ENCODE data around the gene AIP. TPM values are rescaled to one million over a fixed set of nuclear protein-coding genes. Genes with fewer than 3 reads are reported as not detected.

AIP gene
- total RNA-seq, 2 experiments from 2014 or later = 145 to 146 TPM

GRCh38 chr11:67504005-67504949 lies 21.5 kb downstream of the AIP start:
- no peaks in the 10 kb centered on the region for H3K27me3 Mint-ChIP-seq
- intact Hi-C loops (cut with micrococcal nuclease) = no loop called here
- peaks cover 49% of the 10 kb centered on the region for H3K4me1 Mint-ChIP-seq (ENCODE audit: low read depth)
- CTCF ChIA-PET = interaction anchor here (1.3 kb wide), 1 partner anchor 115 kb away, joined by 3 read pairs; no protein-coding TSS in a partner anchor
- H3K9me3 Mint-ChIP-seq = no peaks in the 10 kb centered on the region
- no peak for TF ChIP-seq CTCF (IDR thresholded peaks at IDR 0.05)
- H3K27ac Mint-ChIP-seq = peak overlapping the region; percentile 86
- ATAC-seq (no peak), DNase-seq (peak; percentile 54)
- POLR2A ChIA-PET = interaction anchor here (0.8 to 8.8 kb wide), 3 partner anchors 16 to 67 kb away, joined by 3 to 108 read pairs (median 10); partner anchors contain the start of genes AIP and PTPRCAP
- H3K4me3 Mint-ChIP-seq = peak overlapping the region; percentile 89
- peaks cover 30% of the 10 kb centered on the region for H3K36me3 Mint-ChIP-seq (ENCODE audit: low read depth)

- Mint-ChIP-seq H3K27ac (peak within 1 kb of the TSS; percentile 97), H3K4me1 (ENCODE audit: low read depth) (peaks cover 50% of the 10 kb centered on the region), H3K36me3 (ENCODE audit: low read depth) (peaks cover 27% of the 10 kb centered on the region), H3K4me3 (peak within 1 kb of the TSS; percentile 89), H3K27me3 (no peaks in the 10 kb centered on the region), H3K9me3 (no peaks in the 10 kb centered on the region)
- intact Hi-C loops (cut with micrococcal nuclease) = loop anchor here (5.0 kb wide), 1 partner anchor 68 kb away; the partner anchor contains the start of gene PTPRCAP
- ChIA-PET POLR2A (interaction anchor here (0.7 to 8.8 kb wide), 9 partner anchors 10 to 153 kb away, joined by 3 to 108 read pairs (median 4); partner anchors contain the start of genes AIP, PPP1CA, PTPRCAP and TBC1D10C), CTCF (interaction anchor here (1.0 to 1.9 kb wide), 7 partner anchors 13 to 148 kb away, joined by 3 to 8 read pairs (median 4); partner anchors contain the start of gene PPP1CA)
- ATAC-seq (peak; percentile 5), DNase-seq (peak; percentile 78)
- TF ChIP-seq CTCF (IDR thresholded peaks at IDR 0.05) = no peak
Measured at GRCh38 chr11:67504950-67505581, 22.2 kb downstream of the AIP start, which contains the start of gene PITPNM1. Gene PITPNM1 (minus strand): TSS chr11:67505363. CDS start chr11:67504180, 1,183 bp downstream.

- H3K4me3 Mint-ChIP-seq = peak overlapping the region; percentile 89
- ATAC-seq (peak; percentile 67), DNase-seq (peak; percentile 97)
- TF ChIP-seq CTCF (IDR thresholded peaks at IDR 0.05) = peak; percentile 91
- intact Hi-C loops (cut with micrococcal nuclease) = loop anchor here (1.0 to 5.0 kb wide), 2 partner anchors 22 to 68 kb away; partner anchors contain the start of gene PTPRCAP
- POLR2A ChIA-PET = interaction anchor here (0.6 to 8.8 kb wide), 8 partner anchors 11 to 154 kb away, joined by 3 to 108 read pairs (median 4); partner anchors contain the start of genes PPP1CA, PTPRCAP and TBC1D10C
- H3K36me3 Mint-ChIP-seq (ENCODE audit: low read depth) = peaks cover 20% of the 10 kb centered on the region
- peaks cover 47% of the 10 kb centered on the region for H3K4me1 Mint-ChIP-seq (ENCODE audit: low read depth)
- H3K27me3 Mint-ChIP-seq = no peaks in the 10 kb centered on the region
- CTCF ChIA-PET = interaction anchor here (1.0 to 1.9 kb wide), 9 partner anchors 14 to 154 kb away, joined by 3 to 8 read pairs (median 4); partner anchors contain the start of gene PPP1CA
- no peaks in the 10 kb centered on the region for H3K9me3 Mint-ChIP-seq
- peak overlapping the region; percentile 97 for H3K27ac Mint-ChIP-seq
Measured at GRCh38 chr11:67505605-67506396, 23.0 kb downstream of the AIP start.

- Mint-ChIP-seq H3K27me3 (no peaks in the 10 kb centered on the region), H3K36me3 (ENCODE audit: low read depth) (peaks cover 15% of the 10 kb centered on the region), H3K4me1 (ENCODE audit: low read depth) (peaks cover 39% of the 10 kb centered on the region), H3K27ac (peak overlapping the region; percentile 88), H3K9me3 (no peaks in the 10 kb centered on the region), H3K4me3 (peak overlapping the region; percentile 89)
- intact Hi-C loops (cut with micrococcal nuclease) = loop anchor here (1.0 to 5.0 kb wide), 2 partner anchors 22 to 69 kb away; partner anchors contain the start of gene PTPRCAP
- ChIA-PET POLR2A (interaction anchor here (0.8 to 8.8 kb wide), 6 partner anchors 18 to 103 kb away, joined by 3 to 108 read pairs (median 5); partner anchors contain the start of genes PTPRCAP and TBC1D10C), CTCF (interaction anchor here (0.6 to 1.9 kb wide), 9 partner anchors 15 to 155 kb away, joined by 3 to 8 read pairs (median 4); partner anchors contain the start of genes PPP1CA and TMEM134)
- peak; percentile 54 for TF ChIP-seq CTCF (IDR thresholded peaks at IDR 0.05)
- ATAC-seq = no peak
- DNase-seq = no peak
Measured at GRCh38 chr11:67506426-67507051, 23.7 kb downstream of the AIP start.
